Inferior parietal cortex (tissue), 1 donor: ENCODE data around the gene MARCHF10.
"Not testable (repeated sequence)": the region's sequence is repeated elsewhere in the genome, so short reads cannot be mapped to it uniquely, and the experiment has no call there.

Experiments
- DNase-seq: peaks from one replicate; pipeline ENCODE4 v3.0.0-alpha.2; 2016; ENCODE audit errors: extremely low spot score

The MARCHF10 gene

GRCh38 chr17:62807812-62808575, at the start of gene MARCHF10:
MARCHF10 (minus strand) TSS chr17:62808314; CDS start chr17:62801735, 6,579 bp downstream.
- no peak for DNase-seq

GRCh38 chr17:62857526-62857925, 49.4 kb upstream of the MARCHF10 start:
- no peak for DNase-seq

GRCh38 chr17:62856594-62856993, 48.5 kb upstream of the MARCHF10 start:
- DNase-seq = no peak

GRCh38 chr17:62855156-62855555, 47.0 kb upstream of the MARCHF10 start:
- DNase-seq = no peak

- no peak for DNase-seq
These were observed 46.1 kb upstream of the MARCHF10 start for GRCh38 chr17:62854098-62854680.

GRCh38 chr17:62852195-62852594, 44.1 kb upstream of the MARCHF10 start:
- DNase-seq = no peak

- DNase-seq = not testable (repeated sequence)
These were observed 41.7 kb upstream of the MARCHF10 start for GRCh38 chr17:62849591-62850415.

- DNase-seq = no peak
These were observed 40.2 kb upstream of the MARCHF10 start for GRCh38 chr17:62848334-62848733.

GRCh38 chr17:62847426-62847825, 39.3 kb upstream of the MARCHF10 start:
- DNase-seq = no peak

- no peak for DNase-seq
These were observed 32.8 kb upstream of the MARCHF10 start for GRCh38 chr17:62840871-62841270.

GRCh38 chr17:62833816-62834215, 25.7 kb upstream of the MARCHF10 start:
- DNase-seq = not testable (repeated sequence)

GRCh38 chr17:62832405-62832804, 24.3 kb upstream of the MARCHF10 start:
- no peak for DNase-seq

- not testable (repeated sequence) for DNase-seq
These were observed 23.0 kb upstream of the MARCHF10 start for GRCh38 chr17:62831066-62831465.

- peak; percentile 39 for DNase-seq
These were observed 19.8 kb upstream of the MARCHF10 start for GRCh38 chr17:62827746-62828485.

- DNase-seq = no peak
These were observed 18.8 kb upstream of the MARCHF10 start for GRCh38 chr17:62826956-62827355.

- no peak for DNase-seq
These were observed 17.1 kb upstream of the MARCHF10 start for GRCh38 chr17:62825182-62825581.

GRCh38 chr17:62824290-62825131, 16.4 kb upstream of the MARCHF10 start:
- no peak for DNase-seq

GRCh38 chr17:62823111-62823893, 15.2 kb upstream of the MARCHF10 start:
- no peak for DNase-seq

- DNase-seq = no peak
These were observed 14.2 kb upstream of the MARCHF10 start for GRCh38 chr17:62822080-62822904.
